ENCODE results near the gene CSRNP2. TPM values are rescaled to one million over a fixed set of nuclear protein-coding genes. Genes with fewer than 3 reads are reported as not detected.
A peak's percentile ranks its signal among the peaks of the same experiment; 100 is the strongest.

The CSRNP2 gene
- total RNA-seq, 1 experiment from 2014 or later = 33.7 TPM

DNA sequence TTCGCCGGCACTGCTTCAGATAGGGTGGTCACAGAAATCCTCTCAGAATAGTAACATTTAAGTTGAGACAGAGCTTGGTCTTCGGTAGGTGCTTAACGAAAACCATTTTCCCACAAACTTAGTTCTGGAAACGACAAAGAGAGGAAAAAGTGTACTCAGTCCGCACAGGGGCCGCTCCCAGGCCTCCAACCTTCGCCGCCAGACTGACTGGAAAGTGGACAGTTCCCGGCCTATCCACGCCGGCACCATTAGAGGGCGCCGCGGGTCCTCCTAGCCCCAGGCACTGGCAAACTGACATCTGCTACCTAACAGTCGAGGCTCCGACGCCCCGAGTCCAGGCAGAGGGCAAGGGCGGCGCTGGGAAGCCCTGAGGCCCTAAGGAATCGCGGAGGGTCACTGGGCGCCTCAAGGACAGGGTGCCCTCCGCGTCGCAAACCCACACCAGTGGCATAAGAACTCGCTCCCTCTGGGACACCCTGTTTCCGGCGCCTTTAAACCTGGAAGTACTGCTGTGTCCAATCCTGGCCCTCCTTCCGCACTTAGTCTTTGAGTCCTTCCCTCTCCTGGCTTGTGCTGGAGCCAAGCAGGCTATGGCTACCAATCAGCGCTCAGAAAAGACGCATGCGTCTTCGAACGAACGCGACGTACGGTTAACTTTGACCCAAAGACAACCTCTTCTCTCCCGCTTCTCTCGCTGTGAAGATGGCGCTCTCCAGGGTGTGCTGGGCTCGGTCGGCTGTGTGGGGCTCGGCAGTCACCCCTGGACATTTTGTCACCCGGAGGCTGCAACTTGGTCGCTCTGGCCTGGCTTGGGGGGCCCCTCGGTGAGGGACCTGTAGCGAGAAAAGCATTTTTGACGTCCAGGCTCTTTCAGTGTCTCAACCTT, 35.5 kb downstream of the CSRNP2 start, which contains the start of gene LETMD1 (continued):
- TF ChIP-seq ZNF219 (CRISPR knock-in tag; IDR thresholded peaks at IDR 0.05; ENCODE audit: borderline replicate concordance) (no peak), HMGA2 (CRISPR knock-in tag; IDR thresholded peaks at IDR 0.05) (no peak), ATF1 (CRISPR knock-in tag; IDR thresholded peaks at IDR 0.05) (no peak), ERG (CRISPR knock-in tag; IDR thresholded peaks at IDR 0.05) (no peak), ZNF317 (CRISPR knock-in tag; IDR thresholded peaks at IDR 0.05; ENCODE audit: borderline replicate concordance, low read depth) (no peak), AR (CRISPR knock-in tag; IDR thresholded peaks at IDR 0.05) (no peak), OVOL2 (CRISPR knock-in tag; IDR thresholded peaks at IDR 0.05; ENCODE audit: borderline replicate concordance) (no peak), CDX4 (CRISPR knock-in tag; IDR thresholded peaks at IDR 0.05; ENCODE audit: borderline replicate concordance) (no peak), ESRRA (CRISPR knock-in tag; IDR thresholded peaks at IDR 0.05; ENCODE audit: borderline replicate concordance) (no peak; the same call in none of the 2 replicates), CREB1 (CRISPR knock-in tag; IDR thresholded peaks at IDR 0.05) (no peak), MXD4 (CRISPR knock-in tag; IDR thresholded peaks at IDR 0.05; ENCODE audit: borderline replicate concordance) (no peak), TCF7 (CRISPR knock-in tag; IDR thresholded peaks at IDR 0.05; ENCODE audit: low read depth) (no peak), ZBTB21 (CRISPR knock-in tag; IDR thresholded peaks at IDR 0.05; ENCODE audit: borderline replicate concordance) (no peak), SP1 (CRISPR knock-in tag; conservative IDR thresholded peaks at IDR 0.05) (no peak), ARID4B (CRISPR knock-in tag; IDR thresholded peaks at IDR 0.05; ENCODE audit: borderline replicate concordance) (0 out of 2 replicates have a peak, but pooled peaks have one; percentile 37), ZNF423 (CRISPR knock-in tag; IDR thresholded peaks at IDR 0.05) (no peak), EMX1 (CRISPR knock-in tag; IDR thresholded peaks at IDR 0.05) (no peak), PRRX2 (CRISPR knock-in tag; IDR thresholded peaks at IDR 0.05) (no peak), RELA (CRISPR knock-in tag; IDR thresholded peaks at IDR 0.05; ENCODE audit: borderline replicate concordance) (no peak), ZNF121 (CRISPR knock-in tag; IDR thresholded peaks at IDR 0.05) (no peak)
- TF ChIP-seq, protein P1, sequence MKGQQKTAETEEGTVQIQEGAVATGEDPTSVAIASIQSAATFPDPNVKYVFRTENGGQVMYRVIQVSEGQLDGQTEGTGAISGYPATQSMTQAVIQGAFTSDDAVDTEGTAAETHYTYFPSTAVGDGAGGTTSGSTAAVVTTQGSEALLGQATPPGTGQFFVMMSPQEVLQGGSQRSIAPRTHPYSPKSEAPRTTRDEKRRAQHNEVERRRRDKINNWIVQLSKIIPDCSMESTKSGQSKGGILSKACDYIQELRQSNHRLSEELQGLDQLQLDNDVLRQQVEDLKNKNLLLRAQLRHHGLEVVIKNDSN (CRISPR knock-in tag; IDR thresholded peaks at IDR 0.05) = peak; percentile 30; the same call in 1 of the 2 replicates
- TF ChIP-seq, protein P2, sequence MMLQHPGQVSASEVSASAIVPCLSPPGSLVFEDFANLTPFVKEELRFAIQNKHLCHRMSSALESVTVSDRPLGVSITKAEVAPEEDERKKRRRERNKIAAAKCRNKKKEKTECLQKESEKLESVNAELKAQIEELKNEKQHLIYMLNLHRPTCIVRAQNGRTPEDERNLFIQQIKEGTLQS (CRISPR knock-in tag; conservative IDR thresholded peaks at IDR 0.05) = no peak
- TF ChIP-seq, protein P3, sequence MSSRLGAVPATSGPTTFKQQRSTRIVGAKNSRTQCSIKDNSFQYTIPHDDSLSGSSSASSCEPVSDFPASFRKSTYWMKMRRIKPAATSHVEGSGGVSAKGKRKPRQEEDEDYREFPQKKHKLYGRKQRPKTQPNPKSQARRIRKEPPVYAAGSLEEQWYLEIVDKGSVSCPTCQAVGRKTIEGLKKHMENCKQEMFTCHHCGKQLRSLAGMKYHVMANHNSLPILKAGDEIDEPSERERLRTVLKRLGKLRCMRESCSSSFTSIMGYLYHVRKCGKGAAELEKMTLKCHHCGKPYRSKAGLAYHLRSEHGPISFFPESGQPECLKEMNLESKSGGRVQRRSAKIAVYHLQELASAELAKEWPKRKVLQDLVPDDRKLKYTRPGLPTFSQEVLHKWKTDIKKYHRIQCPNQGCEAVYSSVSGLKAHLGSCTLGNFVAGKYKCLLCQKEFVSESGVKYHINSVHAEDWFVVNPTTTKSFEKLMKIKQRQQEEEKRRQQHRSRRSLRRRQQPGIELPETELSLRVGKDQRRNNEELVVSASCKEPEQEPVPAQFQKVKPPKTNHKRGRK (CRISPR knock-in tag; IDR thresholded peaks at IDR 0.05; ENCODE audit: borderline replicate concordance) = no peak
- TF ChIP-seq, protein P4, sequence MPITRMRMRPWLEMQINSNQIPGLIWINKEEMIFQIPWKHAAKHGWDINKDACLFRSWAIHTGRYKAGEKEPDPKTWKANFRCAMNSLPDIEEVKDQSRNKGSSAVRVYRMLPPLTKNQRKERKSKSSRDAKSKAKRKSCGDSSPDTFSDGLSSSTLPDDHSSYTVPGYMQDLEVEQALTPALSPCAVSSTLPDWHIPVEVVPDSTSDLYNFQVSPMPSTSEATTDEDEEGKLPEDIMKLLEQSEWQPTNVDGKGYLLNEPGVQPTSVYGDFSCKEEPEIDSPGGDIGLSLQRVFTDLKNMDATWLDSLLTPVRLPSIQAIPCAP (CRISPR knock-in tag; IDR thresholded peaks at IDR 0.05) = no peak
